WTC11 (cell line): Measurements from ENCODE around the gene FPR2. TPM values are rescaled to one million over a fixed set of nuclear protein-coding genes. Genes with fewer than 3 reads are reported as not detected.
"Not testable (repeated sequence)": the region's sequence is repeated elsewhere in the genome, so short reads cannot be mapped to it uniquely, and the experiment has no call there.

ENCODE experiments used
- ATAC-seq: fragments of 200-7000 bp; cut with Tn5 transposase; 2 replicates; pipeline ENCODE4 v1.10.0; 2021; ENCODE audit warnings: mild to moderate bottlenecking, moderate library complexity
- CTCF ChIA-PET: fragments of 300-600 bp; sonication (Branson Sonifier 250); formaldehyde crosslinking; loops from one replicate; lab custom pipeline; 2021; ENCODE audit warnings: antibody characterized with exemption; lab: Charles Lee
- POLR2A ChIA-PET: fragments of 350-600 bp; sonication (Branson Sonifier 250); formaldehyde crosslinking; loops from one replicate; lab custom pipeline; 2021; ENCODE audit warnings: antibody characterized with exemption; lab: Charles Lee
- DNase-seq: peaks from one replicate; pipeline ENCODE4 v3.0.0; 2021; ENCODE audit warnings: low spot score
- H3K27ac Mint-ChIP-seq: 2 replicates; pipeline ENCODE4 v1.8.0; 2021; ENCODE audit warnings: mixed read lengths
- H3K27me3 Mint-ChIP-seq: 2 replicates; pipeline ENCODE4 v1.8.0; 2021; ENCODE audit warnings: low read depth, mild to moderate bottlenecking, moderate library complexity, mixed read lengths
- H3K36me3 Mint-ChIP-seq: 2 replicates; pipeline ENCODE4 v1.8.0; 2021; ENCODE audit warnings: mixed read lengths
- H3K4me1 Mint-ChIP-seq: 2 replicates; pipeline ENCODE4 v1.8.0; 2022; ENCODE audit warnings: mixed read lengths
- H3K4me3 Mint-ChIP-seq: 2 replicates; pipeline ENCODE4 v1.8.0; 2021; ENCODE audit warnings: mild to moderate bottlenecking, moderate library complexity, mixed read lengths
- H3K9me3 Mint-ChIP-seq: 2 replicates; pipeline ENCODE4 v1.8.0; 2021; ENCODE audit warnings: mixed read lengths
- AR ChIP-seq: fragments of 250-450 bp; sonication (Bioruptor Pico); IDR thresholded peaks from 2 replicates; pipeline ENCODE4 v1.9.0; 2021; ENCODE audit warnings: mild to moderate bottlenecking
- CREM ChIP-seq: sonication (generic); formaldehyde crosslinking; IDR thresholded peaks from 2 replicates; pipeline ENCODE4 v1.8.1; 2022; ENCODE audit warnings: mild to moderate bottlenecking, missing genetic modification reagents, moderate library complexity
- FOXJ3 ChIP-seq: sonication (generic); formaldehyde crosslinking; IDR thresholded peaks from 2 replicates; pipeline ENCODE4 v1.9.0; 2021; ENCODE audit warnings: missing genetic modification reagents, mild to moderate bottlenecking, borderline replicate concordance
- NFYB ChIP-seq: sonication (generic); formaldehyde crosslinking; conservative IDR thresholded peaks from 2 replicates; pipeline ENCODE4 v1.8.0; 2022; ENCODE audit warnings: low read depth, missing genetic modification reagents
- NR2C2 ChIP-seq: sonication (generic); formaldehyde crosslinking; IDR thresholded peaks from 2 replicates; pipeline ENCODE4 v1.8.0; 2022; ENCODE audit warnings: mild to moderate bottlenecking, missing genetic modification reagents
- TEAD1 ChIP-seq: sonication (generic); formaldehyde crosslinking; IDR thresholded peaks from 2 replicates; pipeline ENCODE4 v1.8.0; 2022; ENCODE audit warnings: mild to moderate bottlenecking, missing genetic modification reagents
- ZNF317 ChIP-seq: sonication (generic); formaldehyde crosslinking; IDR thresholded peaks from 2 replicates; pipeline ENCODE4 v1.8.1; 2023; ENCODE audit warnings: low read depth, mild to moderate bottlenecking, moderate library complexity, missing genetic modification reagents, borderline replicate concordance
- ZNF416 ChIP-seq: fragments of 250-450 bp; sonication (Bioruptor Pico); IDR thresholded peaks from 2 replicates; pipeline ENCODE4 v1.9.0; 2021; ENCODE audit warnings: mild to moderate bottlenecking, inconsistent platforms
- ZNF532 ChIP-seq: fragments of 250-450 bp; sonication (Bioruptor Pico); IDR thresholded peaks from 2 replicates; pipeline ENCODE4 v1.9.0; 2021; ENCODE audit warnings: mild to moderate bottlenecking, borderline replicate concordance
- total RNA-seq: library from RNA; stranded (reverse); gene quantifications from 3 replicates; pipeline ENCODE4 v1.2.3, GENCODE V29; 2021

Gene FPR2
- total RNA-seq, 1 experiment from 2014 or later = 0.31 TPM

GRCh38 chr19:51803967-51804366 lies 43.0 kb downstream of the FPR2 start:
- Mint-ChIP-seq H3K9me3 (peaks cover 59% of the 10 kb centered on the region), H3K27me3 (no peaks in the 10 kb centered on the region), H3K4me1 (peaks cover 11% of the 10 kb centered on the region; the same call in 1 of the 2 replicates), H3K4me3 (no peak overlapping the region), H3K36me3 (peaks cover 45% of the 10 kb centered on the region)
- POLR2A ChIA-PET = no interaction called here
- no peak for ATAC-seq
- TF ChIP-seq TEAD1 (CRISPR knock-in tag) = no peak
- no peak for TF ChIP-seq CREM (CRISPR knock-in tag)
- no peak for TF ChIP-seq AR (CRISPR knock-in tag)
- no peak for TF ChIP-seq ZNF416
- no peak for TF ChIP-seq ZNF532 (CRISPR knock-in tag)
- no peak for TF ChIP-seq ZNF317
- no peak for TF ChIP-seq FOXJ3 (CRISPR knock-in tag)
- TF ChIP-seq, all 79 proteins: peak for 0
- no peak overlapping the region for H3K27ac Mint-ChIP-seq
- no peak for DNase-seq
- CTCF ChIA-PET = no interaction called here

- H3K27ac Mint-ChIP-seq, H3K4me3 Mint-ChIP-seq, DNase-seq, H3K27me3 Mint-ChIP-seq, POLR2A ChIA-PET, CTCF ChIA-PET, ATAC-seq: not testable (repeated sequence)
- Mint-ChIP-seq H3K9me3 (peaks cover 61% of the 10 kb centered on the region), H3K36me3 (peaks cover 53% of the 10 kb centered on the region), H3K4me1 (peaks cover 11% of the 10 kb centered on the region; the same call in 1 of the 2 replicates)
These were observed 43.8 kb downstream of the FPR2 start for GRCh38 chr19:51804789-51805188.

- H3K27ac Mint-ChIP-seq, H3K4me3 Mint-ChIP-seq, ATAC-seq, DNase-seq, POLR2A ChIA-PET, H3K27me3 Mint-ChIP-seq, CTCF ChIA-PET: not testable (repeated sequence)
- peaks cover 55% of the 10 kb centered on the region for H3K36me3 Mint-ChIP-seq
- peaks cover 61% of the 10 kb centered on the region for H3K9me3 Mint-ChIP-seq
- H3K4me1 Mint-ChIP-seq = peaks cover 11% of the 10 kb centered on the region; the same call in 1 of the 2 replicates
These were observed 44.4 kb downstream of the FPR2 start for GRCh38 chr19:51805396-51805795.

- Mint-ChIP-seq H3K36me3 (peaks cover 67% of the 10 kb centered on the region), H3K9me3 (peaks cover 70% of the 10 kb centered on the region), H3K4me1 (peaks cover 11% of the 10 kb centered on the region; the same call in 1 of the 2 replicates)
- CTCF ChIA-PET = interaction anchor here (1.0 kb wide), 2 partner anchors 12 to 146 kb away, joined by 3 read pairs; no protein-coding TSS in a partner anchor
- DNase-seq, H3K4me3 Mint-ChIP-seq, H3K27ac Mint-ChIP-seq, ATAC-seq, H3K27me3 Mint-ChIP-seq, POLR2A ChIA-PET: not testable (repeated sequence)
These were observed 45.6 kb downstream of the FPR2 start for GRCh38 chr19:51806571-51806970.

- Mint-ChIP-seq H3K4me3 (no peak overlapping the region), H3K36me3 (peaks cover 70% of the 10 kb centered on the region), H3K4me1 (peaks cover 11% of the 10 kb centered on the region; the same call in 1 of the 2 replicates), H3K27me3 (no peaks in the 10 kb centered on the region), H3K27ac (no peak overlapping the region), H3K9me3 (peaks cover 72% of the 10 kb centered on the region)
- DNase-seq (peak; percentile 25), ATAC-seq (peak; percentile 77)
- CTCF ChIA-PET = interaction anchor here (1.0 kb wide), 2 partner anchors 11 to 146 kb away, joined by 3 read pairs; no protein-coding TSS in a partner anchor
- TF ChIP-seq TEAD1 (CRISPR knock-in tag) (peak; percentile 34; the same call in 1 of the 2 replicates), NFYB (CRISPR knock-in tag) (no peak), NR2C2 (CRISPR knock-in tag) (no peak)
- POLR2A ChIA-PET = no interaction called here
These were observed 46.2 kb downstream of the FPR2 start for GRCh38 chr19:51807111-51807701.
